IMR-90 (cell line): ENCODE measurements around the gene PDE4B. TPM values are rescaled to one million over a fixed set of nuclear protein-coding genes. Genes with fewer than 3 reads are reported as not detected.

Source experiments
- ATAC-seq: fragments of 200-7000 bp; cut with Tn5 transposase; 2 replicates; pipeline ENCODE4 v1.9.1; 2020; ENCODE audit warnings: low read depth, mild to moderate bottlenecking, moderate library complexity
- BruUV-seq: library from RNA; stranded (reverse); fragments of 400-500 nt; replicated peaks from 2 replicates; lab custom pipeline; 2021; lab: Mats Ljungman, UMichigan
- CTCF ChIA-PET: fragments of 300-600 bp; formaldehyde crosslinking; extraction: SDS; loops from one replicate; lab custom pipeline; 2021; ENCODE audit warnings: antibody characterized with exemption; lab: Yijun Ruan, JAX
- POLR2A ChIA-PET: fragments of 300-600 bp; sonication (Branson Sonifier 250); formaldehyde crosslinking; loops from one replicate; lab custom pipeline; 2022; ENCODE audit warnings: antibody characterized with exemption; ENCODE audit not compliant: unreplicated experiment; lab: Charles Lee
- DNase-seq: peaks from one replicate; pipeline ENCODE4 v3.0.0; 2013
- H2AFZ ChIP-seq: replicated peaks from 2 replicates; pipeline ENCODE3; 2013; ENCODE audit warnings: low read length, mild to moderate bottlenecking; ENCODE audit not compliant: poor library complexity
- H2AK5ac ChIP-seq: 2 replicates; pipeline ENCODE4 v1.6.1; 2013; ENCODE audit warnings: low read depth, low read length, inconsistent platforms
- H2AK9ac ChIP-seq: replicated peaks from 2 replicates; pipeline ENCODE3; 2013; ENCODE audit warnings: mild to moderate bottlenecking, low read depth, low read length, moderate library complexity; ENCODE audit not compliant: poor library complexity
- H2BK120ac ChIP-seq: 2 replicates; pipeline ENCODE4 v1.6.1; 2013; ENCODE audit warnings: low read depth, low read length, inconsistent platforms
- H2BK15ac ChIP-seq: 3 replicates; pipeline ENCODE4 v1.6.1; 2013; ENCODE audit warnings: low read depth, low read length, inconsistent platforms
- H2BK20ac ChIP-seq: 2 replicates; pipeline ENCODE4 v1.6.1; 2013; ENCODE audit warnings: low read depth, mild to moderate bottlenecking, inconsistent platforms, low read length, moderate library complexity
- H2BK5ac ChIP-seq: 2 replicates; pipeline ENCODE4 v1.6.1; 2013; ENCODE audit warnings: mild to moderate bottlenecking, low read depth, low read length, inconsistent platforms; ENCODE audit not compliant: poor library complexity, severe bottlenecking
- H3K14ac ChIP-seq: replicated peaks from 2 replicates; pipeline ENCODE4 v1.6.1; 2013; ENCODE audit warnings: low read depth, low read length, inconsistent platforms
- H3K18ac ChIP-seq: 2 replicates; pipeline ENCODE4 v1.6.1; 2013; ENCODE audit warnings: low read depth, low read length, control low read depth
- H3K23ac ChIP-seq: 2 replicates; pipeline ENCODE4 v1.6.1; 2013; ENCODE audit warnings: low read depth, low read length, inconsistent platforms
- H3K27ac ChIP-seq: 2 replicates; pipeline ENCODE4 v1.5.1; 2013; ENCODE audit warnings: mild to moderate bottlenecking, control low read depth, low read length; ENCODE audit not compliant: insufficient read depth
- H3K27me3 ChIP-seq: 2 replicates; pipeline ENCODE4 v1.6.1; 2013; ENCODE audit warnings: low read length; ENCODE audit not compliant: control insufficient read depth, insufficient read depth
- H3K36me3 ChIP-seq: 2 replicates; pipeline ENCODE4 v1.6.1; 2013; ENCODE audit warnings: low read length, mixed read lengths; ENCODE audit not compliant: control insufficient read depth, insufficient read depth
- H3K4ac ChIP-seq: 2 replicates; pipeline ENCODE4 v1.6.1; 2013; ENCODE audit warnings: low read depth, low read length, inconsistent platforms
- H3K4me1 ChIP-seq: 2 replicates; pipeline ENCODE4 v1.6.1; 2013; ENCODE audit warnings: low read length, mixed read lengths; ENCODE audit not compliant: control insufficient read depth, insufficient read depth
- H3K4me2 ChIP-seq: 2 replicates; pipeline ENCODE4 v1.6.1; 2013; ENCODE audit warnings: low read depth, mild to moderate bottlenecking, control low read depth, low read length, moderate library complexity
- H3K4me3 ChIP-seq: 2 replicates; pipeline ENCODE4 v1.5.1; 2013; ENCODE audit warnings: low read depth, mild to moderate bottlenecking, control low read depth, low read length, moderate library complexity; ENCODE audit not compliant: insufficient read depth
- H3K56ac ChIP-seq: 2 replicates; pipeline ENCODE4 v1.6.1; 2013; ENCODE audit warnings: low read length, inconsistent platforms; ENCODE audit not compliant: insufficient read depth; ENCODE audit errors: extremely low read depth
- H3K79me1 ChIP-seq, 2 experiments: 2 replicates each; pipeline ENCODE4 v1.6.1; 2013; ENCODE audit warnings: low read length in 2 of 2, inconsistent platforms in 1 of 2, low read depth in 1 of 2
- H3K9ac ChIP-seq: 2 replicates; pipeline ENCODE4 v1.6.1; 2013; ENCODE audit warnings: low read depth, low read length, control low read depth
- H3K9me1 ChIP-seq: 2 replicates; pipeline ENCODE4 v1.6.1; 2013; ENCODE audit warnings: low read length, inconsistent platforms; ENCODE audit not compliant: insufficient read depth
- H3K9me3 ChIP-seq: 2 replicates; pipeline ENCODE4 v1.6.1; 2013; ENCODE audit warnings: low read length; ENCODE audit not compliant: control insufficient read depth, insufficient read depth
- H4K20me1 ChIP-seq: 2 replicates; pipeline ENCODE4 v1.6.1; 2013; ENCODE audit warnings: low read length, inconsistent platforms; ENCODE audit not compliant: insufficient read depth
- H4K5ac ChIP-seq: 2 replicates; pipeline ENCODE4 v1.6.1; 2013; ENCODE audit warnings: mild to moderate bottlenecking, low read depth, low read length, control low read depth
- H4K8ac ChIP-seq, 2 experiments: 2 replicates each; pipeline ENCODE4 v1.6.1; 2013; ENCODE audit warnings: low read depth in 2 of 2, low read length in 2 of 2, control low read depth in 1 of 2, inconsistent platforms in 1 of 2
- H4K91ac ChIP-seq: 2 replicates; pipeline ENCODE4 v1.6.1; 2013; ENCODE audit warnings: low read depth, low read length, inconsistent platforms; ENCODE audit not compliant: insufficient read depth
- BHLHE40 ChIP-seq: fragments of 150-350 bp; IDR thresholded peaks from 2 replicates; pipeline ENCODE4 v1.6.1; 2016; ENCODE audit warnings: mild to moderate bottlenecking, low read depth, low read length
- CEBPB ChIP-seq: IDR thresholded peaks from 2 replicates; pipeline ENCODE4 v1.6.1; 2012; ENCODE audit warnings: low read depth, low read length, improper control_type of control experiment
- CHD1 ChIP-seq: IDR thresholded peaks from 2 replicates; pipeline ENCODE4 v1.6.1; 2012; ENCODE audit warnings: low read depth, low read length, improper control_type of control experiment
- POLR2A ChIP-seq: IDR thresholded peaks from 2 replicates; pipeline ENCODE4 v1.6.1; 2012; ENCODE audit warnings: mild to moderate bottlenecking, low read depth, low read length
- RAD21 ChIP-seq: IDR thresholded peaks from 2 replicates; pipeline ENCODE4 v1.6.1; 2012; ENCODE audit warnings: low read length, improper control_type of control experiment
- RCOR1 ChIP-seq: IDR thresholded peaks from 2 replicates; pipeline ENCODE4 v1.6.1; 2012; ENCODE audit warnings: mild to moderate bottlenecking, low read length, improper control_type of control experiment; ENCODE audit not compliant: insufficient replicate concordance
- RFX5 ChIP-seq: IDR thresholded peaks from 2 replicates; pipeline ENCODE4 v1.8.0; 2012; ENCODE audit warnings: low read depth, mild to moderate bottlenecking, low read length, moderate library complexity
- SMC3 ChIP-seq: fragments of 150-350 bp; IDR thresholded peaks from 2 replicates; pipeline ENCODE4 v1.6.1; 2016; ENCODE audit warnings: low read depth, mild to moderate bottlenecking, antibody characterized with exemption, low read length, moderate library complexity
- WGBS, 2 experiments: methylation state at CpG; one replicate each; pipeline versions ENCODE4 v1.1.5 to v1.1.7; 2013; ENCODE audit warnings: missing lambda C conversion rate in 2 of 2; ENCODE audit not compliant: insufficient read length in 1 of 2; ENCODE audit errors: extremely low coverage in 2 of 2; 5-methylcytosine and 5-hydroxymethylcytosine counted together
- dilution Hi-C: fragments of 300-500 bp; cut with HindIII; formaldehyde crosslinking; loops from one replicate; pipeline ENCODE4 v1.14.3; 2018; ENCODE audit warnings: low sequenced_read_pairs; ENCODE audit not compliant: unreplicated experiment
- in situ Hi-C: fragments of 300-500 bp; cut with MboI; formaldehyde crosslinking; loops from 3 replicates; pipeline ENCODE4 v1.14.3; 2019; ENCODE audit warnings: low sequenced_read_pairs, inconsistent platforms, mixed read lengths
- intact Hi-C: fragments of 100-400 bp; cut with micrococcal nuclease; formaldehyde crosslinking; loops from 2 replicates; pipeline ENCODE4 v1.10.0; 2022
- polyA plus RNA-seq, 3 experiments: library from polyadenylated mRNA; depleted of rRNA; stranded (reverse); fragments of >200 nt; gene quantifications; 2 replicates each; pipeline ENCODE4 v1.2.3, GENCODE V29; 2012; ENCODE audit warnings: low replicate concordance in 1 of 3
- total RNA-seq: library from RNA; depleted of rRNA; stranded (reverse); fragments of >200 nt; gene quantifications from 2 replicates; pipeline ENCODE4 v1.2.3, GENCODE V29; 2012
- TF ChIP-seq, protein P1 (sequence below): fragments of 150-350 bp; IDR thresholded peaks from 2 replicates; pipeline ENCODE4 v1.6.1; 2016; ENCODE audit warnings: low read depth, mild to moderate bottlenecking, low read length, moderate library complexity, borderline replicate concordance
- TF ChIP-seq, protein P2 (sequence below): conservative IDR thresholded peaks from 2 replicates; pipeline ENCODE4 v1.5.1; 2012; ENCODE audit warnings: mild to moderate bottlenecking, low read depth, low read length, improper control_type of control experiment

Gene PDE4B
- total and polyA plus RNA-seq, 2 of the 4 experiments (the other 2 are of a cell fraction) = 5.8 to 21.3 TPM

DNA sequence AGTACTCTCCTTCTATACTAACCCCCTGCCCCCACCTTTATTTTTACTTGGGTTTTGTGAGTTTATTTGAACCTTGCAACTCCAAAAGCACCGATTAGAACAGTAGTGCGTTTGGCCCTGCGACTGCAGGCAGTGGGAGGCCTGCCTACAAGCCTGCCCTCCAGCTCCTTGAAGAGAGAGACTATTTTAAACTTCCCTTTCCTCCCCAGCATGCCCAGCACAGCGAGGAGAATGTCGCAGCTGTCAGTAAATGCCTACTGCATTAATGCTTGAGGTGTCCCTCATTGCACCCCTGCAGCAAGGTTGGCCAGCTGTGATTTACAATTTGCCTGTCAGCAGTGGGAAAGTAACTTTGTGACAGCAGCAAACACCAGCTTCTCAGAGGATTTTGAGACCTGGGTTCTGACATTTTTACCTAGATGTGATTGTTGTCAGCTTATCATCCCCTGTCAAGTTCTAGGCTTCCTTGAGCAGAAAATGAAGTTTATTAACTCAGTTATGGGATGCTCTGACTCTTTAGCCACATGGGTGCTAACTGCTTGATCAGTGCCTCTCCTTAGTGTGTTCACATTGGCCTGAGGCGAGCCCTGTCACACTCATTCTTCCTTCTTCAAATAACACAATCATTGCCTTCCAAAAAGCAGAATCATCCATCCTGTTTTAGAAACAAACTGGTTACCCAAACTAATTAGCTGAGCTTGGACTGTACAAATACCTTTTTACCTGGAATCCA lies 170.6 kb downstream of the PDE4B start (continued):
- TF ChIP-seq RCOR1 = no peak

DNA sequence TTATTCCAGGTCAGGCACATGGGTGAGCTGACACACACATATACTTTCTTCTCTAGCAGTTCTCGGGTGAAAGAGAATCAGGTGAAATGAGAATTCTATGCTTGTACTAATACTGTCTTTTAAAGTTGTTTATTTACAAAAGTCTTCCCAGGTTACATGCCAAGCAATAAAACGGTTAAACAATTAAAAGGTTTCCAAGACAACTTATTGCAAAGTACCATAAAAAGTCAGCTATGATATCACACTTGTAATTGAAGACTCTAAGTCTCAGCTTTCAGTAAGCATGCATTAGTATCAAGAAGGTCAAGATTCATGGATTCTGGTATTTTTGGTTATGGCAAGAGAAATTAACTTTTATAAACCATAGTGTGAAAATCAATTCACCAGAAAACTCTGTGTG lies 171.4 kb downstream of the PDE4B start:
- Histone ChIP-seq H3K14ac (no peak overlapping the region), H4K20me1 (no peaks in the 10 kb centered on the region), H2BK5ac (no peak overlapping the region), H3K23ac (no peak overlapping the region), H3K9me1 (no peaks in the 10 kb centered on the region), H2BK20ac (no peak overlapping the region), H3K36me3 (no peaks in the 10 kb centered on the region), H3K56ac (no peak overlapping the region), H3K4me1 (no peaks in the 10 kb centered on the region), H3K4me3 (no peak overlapping the region), H2AK9ac (no peak overlapping the region), H2AFZ (no peak overlapping the region), H2AK5ac (no peak overlapping the region), H2BK120ac (no peak overlapping the region), H2BK15ac (no peak overlapping the region), H4K5ac (no peak overlapping the region), H3K79me1 (no peaks in the 10 kb centered on the region), H3K9ac (no peak overlapping the region), H3K27me3 (no peaks in the 10 kb centered on the region), H3K4ac (no peak overlapping the region), H3K4me2 (no peak overlapping the region), H3K27ac (no peak overlapping the region), H3K18ac (no peak overlapping the region), H4K91ac (no peak overlapping the region), H4K8ac (no peak overlapping the region), H3K9me3 (no peaks in the 10 kb centered on the region)
- ChIA-PET CTCF (interaction anchor here (1.6 to 5.9 kb wide), 2 partner anchors 279 to 483 kb away, joined by 4 to 43 read pairs; no protein-coding TSS in a partner anchor), POLR2A (no interaction called here)
- dilution Hi-C loops = no loop called here
- BruUV-seq = no TSS peak
- TF ChIP-seq CEBPB = no peak
- TF ChIP-seq RFX5 = no peak
- TF ChIP-seq CHD1 = no peak
- TF ChIP-seq POLR2A = no peak
- TF ChIP-seq, protein P1, sequence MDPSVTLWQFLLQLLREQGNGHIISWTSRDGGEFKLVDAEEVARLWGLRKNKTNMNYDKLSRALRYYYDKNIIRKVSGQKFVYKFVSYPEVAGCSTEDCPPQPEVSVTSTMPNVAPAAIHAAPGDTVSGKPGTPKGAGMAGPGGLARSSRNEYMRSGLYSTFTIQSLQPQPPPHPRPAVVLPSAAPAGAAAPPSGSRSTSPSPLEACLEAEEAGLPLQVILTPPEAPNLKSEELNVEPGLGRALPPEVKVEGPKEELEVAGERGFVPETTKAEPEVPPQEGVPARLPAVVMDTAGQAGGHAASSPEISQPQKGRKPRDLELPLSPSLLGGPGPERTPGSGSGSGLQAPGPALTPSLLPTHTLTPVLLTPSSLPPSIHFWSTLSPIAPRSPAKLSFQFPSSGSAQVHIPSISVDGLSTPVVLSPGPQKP = no peak
- no peak for TF ChIP-seq SMC3
- no peak for TF ChIP-seq BHLHE40
- TF ChIP-seq RCOR1 = no peak
- TF ChIP-seq, protein P2, sequence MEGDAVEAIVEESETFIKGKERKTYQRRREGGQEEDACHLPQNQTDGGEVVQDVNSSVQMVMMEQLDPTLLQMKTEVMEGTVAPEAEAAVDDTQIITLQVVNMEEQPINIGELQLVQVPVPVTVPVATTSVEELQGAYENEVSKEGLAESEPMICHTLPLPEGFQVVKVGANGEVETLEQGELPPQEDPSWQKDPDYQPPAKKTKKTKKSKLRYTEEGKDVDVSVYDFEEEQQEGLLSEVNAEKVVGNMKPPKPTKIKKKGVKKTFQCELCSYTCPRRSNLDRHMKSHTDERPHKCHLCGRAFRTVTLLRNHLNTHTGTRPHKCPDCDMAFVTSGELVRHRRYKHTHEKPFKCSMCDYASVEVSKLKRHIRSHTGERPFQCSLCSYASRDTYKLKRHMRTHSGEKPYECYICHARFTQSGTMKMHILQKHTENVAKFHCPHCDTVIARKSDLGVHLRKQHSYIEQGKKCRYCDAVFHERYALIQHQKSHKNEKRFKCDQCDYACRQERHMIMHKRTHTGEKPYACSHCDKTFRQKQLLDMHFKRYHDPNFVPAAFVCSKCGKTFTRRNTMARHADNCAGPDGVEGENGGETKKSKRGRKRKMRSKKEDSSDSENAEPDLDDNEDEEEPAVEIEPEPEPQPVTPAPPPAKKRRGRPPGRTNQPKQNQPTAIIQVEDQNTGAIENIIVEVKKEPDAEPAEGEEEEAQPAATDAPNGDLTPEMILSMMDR = no peak
- no peak for TF ChIP-seq RAD21
- WGBS, 2 experiments = no CpG with 5 or more reads among the region's 2 CpGs
- intact Hi-C loops = no loop called here
- in situ Hi-C loops = loop anchor here (25.0 kb wide), 1 partner anchor 748 kb away; no protein-coding TSS in a partner anchor
- DNase-seq (no peak), ATAC-seq (no peak)
